ENCODE results near the gene HOMEZ. TPM values are rescaled to one million over a fixed set of nuclear protein-coding genes. Genes with fewer than 3 reads are reported as not detected.

Gene HOMEZ
- total RNA-seq, 1 experiment from 2014 or later, result 18.2 TPM

DNA sequence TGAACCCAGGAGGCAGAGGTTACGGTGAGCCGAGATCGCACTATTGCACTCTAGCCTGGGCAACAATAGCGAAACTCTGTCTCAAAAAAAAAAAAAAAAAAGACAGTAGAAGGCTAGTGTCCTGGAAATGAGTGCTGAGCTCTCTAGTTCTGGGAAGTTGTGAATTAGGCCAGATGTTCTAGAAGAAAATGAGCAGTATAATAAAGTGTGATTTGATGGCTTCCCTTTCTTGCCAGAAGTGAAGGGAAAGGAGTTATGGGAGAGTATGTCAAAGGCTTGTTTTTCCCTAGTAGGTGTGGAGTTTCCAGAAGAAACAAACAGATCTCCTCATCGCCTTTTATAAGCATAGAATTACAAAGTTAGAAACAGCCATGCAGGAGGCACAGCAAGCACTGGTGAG, 27.7 kb downstream of the HOMEZ start:
- BruUV-seq (replicated peaks), result no TSS peak
- Histone ChIP-seq H3K4me3 (replicated peaks in 1 of 2; ENCODE audit: low read depth in 1 of 2, low read length in 2 of 2) (no peak overlapping the region), H3K27ac (ENCODE audit: low read depth, low read length) (no peak overlapping the region), H3K79me2 (ENCODE audit: insufficient read depth, low read length) (no peaks in the 10 kb centered on the region), H3K9me2 (ENCODE audit: insufficient read depth) (no peaks in the 10 kb centered on the region), H3K36me3 (ENCODE audit: control insufficient read depth in 1 of 2, insufficient read depth in 2 of 2, low read length in 2 of 2) (no peaks in the 10 kb centered on the region), H3K4me1 (ENCODE audit: control insufficient read depth in 1 of 2, insufficient read depth in 2 of 2, low read length in 2 of 2) (no peaks in the 10 kb centered on the region), H3K27me3 (ENCODE audit: insufficient read depth, low read length) (no peaks in the 10 kb centered on the region; the same call in 1 of the 2 replicates), H4K20me1 (ENCODE audit: insufficient read depth) (no peaks in the 10 kb centered on the region), H3K9ac (ENCODE audit: low read length) (no peak overlapping the region), H3K4me2 (ENCODE audit: low read length) (no peak overlapping the region), H2AFZ (ENCODE audit: low read depth, low read length, poor library complexity, severe bottlenecking) (no peak overlapping the region), H3K9me3 (ENCODE audit: control insufficient read depth in 1 of 2, insufficient read depth in 1 of 2, low read depth in 1 of 2, low read length in 2 of 2) (no peaks in the 10 kb centered on the region)
- ChIA-PET RAD21 (ENCODE audit: low non-redundant PET in 1 of 2, low total read pairs in 2 of 2, uncharacterized antibody in 2 of 2, unreplicated experiment in 2 of 2) (interaction anchor here in 1 of 2 experiments (1.5 kb wide), 1 partner anchor 138 kb away, joined by 3 read pairs; no protein-coding TSS in a partner anchor), CTCF (interaction anchor here (0.8 kb wide), 1 partner anchor 181 kb away, joined by 3 read pairs; no protein-coding TSS in a partner anchor), POLR2A (interaction anchor here (0.5 kb wide), 1 partner anchor 15 kb away, joined by 4 read pairs; no protein-coding TSS in a partner anchor)
- ATAC-seq (no peak), DNase-seq (ENCODE audit: low read depth, low spot score) (no peak)
- intact Hi-C loops (cut with micrococcal nuclease), result no loop called here
- TF ChIP-seq, protein P1, sequence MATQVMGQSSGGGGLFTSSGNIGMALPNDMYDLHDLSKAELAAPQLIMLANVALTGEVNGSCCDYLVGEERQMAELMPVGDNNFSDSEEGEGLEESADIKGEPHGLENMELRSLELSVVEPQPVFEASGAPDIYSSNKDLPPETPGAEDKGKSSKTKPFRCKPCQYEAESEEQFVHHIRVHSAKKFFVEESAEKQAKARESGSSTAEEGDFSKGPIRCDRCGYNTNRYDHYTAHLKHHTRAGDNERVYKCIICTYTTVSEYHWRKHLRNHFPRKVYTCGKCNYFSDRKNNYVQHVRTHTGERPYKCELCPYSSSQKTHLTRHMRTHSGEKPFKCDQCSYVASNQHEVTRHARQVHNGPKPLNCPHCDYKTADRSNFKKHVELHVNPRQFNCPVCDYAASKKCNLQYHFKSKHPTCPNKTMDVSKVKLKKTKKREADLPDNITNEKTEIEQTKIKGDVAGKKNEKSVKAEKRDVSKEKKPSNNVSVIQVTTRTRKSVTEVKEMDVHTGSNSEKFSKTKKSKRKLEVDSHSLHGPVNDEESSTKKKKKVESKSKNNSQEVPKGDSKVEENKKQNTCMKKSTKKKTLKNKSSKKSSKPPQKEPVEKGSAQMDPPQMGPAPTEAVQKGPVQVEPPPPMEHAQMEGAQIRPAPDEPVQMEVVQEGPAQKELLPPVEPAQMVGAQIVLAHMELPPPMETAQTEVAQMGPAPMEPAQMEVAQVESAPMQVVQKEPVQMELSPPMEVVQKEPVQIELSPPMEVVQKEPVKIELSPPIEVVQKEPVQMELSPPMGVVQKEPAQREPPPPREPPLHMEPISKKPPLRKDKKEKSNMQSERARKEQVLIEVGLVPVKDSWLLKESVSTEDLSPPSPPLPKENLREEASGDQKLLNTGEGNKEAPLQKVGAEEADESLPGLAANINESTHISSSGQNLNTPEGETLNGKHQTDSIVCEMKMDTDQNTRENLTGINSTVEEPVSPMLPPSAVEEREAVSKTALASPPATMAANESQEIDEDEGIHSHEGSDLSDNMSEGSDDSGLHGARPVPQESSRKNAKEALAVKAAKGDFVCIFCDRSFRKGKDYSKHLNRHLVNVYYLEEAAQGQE (IDR thresholded peaks at IDR 0.05; ENCODE audit: low read depth), result no peak
- TF ChIP-seq JUND (IDR thresholded peaks at IDR 0.05), result no peak

DNA sequence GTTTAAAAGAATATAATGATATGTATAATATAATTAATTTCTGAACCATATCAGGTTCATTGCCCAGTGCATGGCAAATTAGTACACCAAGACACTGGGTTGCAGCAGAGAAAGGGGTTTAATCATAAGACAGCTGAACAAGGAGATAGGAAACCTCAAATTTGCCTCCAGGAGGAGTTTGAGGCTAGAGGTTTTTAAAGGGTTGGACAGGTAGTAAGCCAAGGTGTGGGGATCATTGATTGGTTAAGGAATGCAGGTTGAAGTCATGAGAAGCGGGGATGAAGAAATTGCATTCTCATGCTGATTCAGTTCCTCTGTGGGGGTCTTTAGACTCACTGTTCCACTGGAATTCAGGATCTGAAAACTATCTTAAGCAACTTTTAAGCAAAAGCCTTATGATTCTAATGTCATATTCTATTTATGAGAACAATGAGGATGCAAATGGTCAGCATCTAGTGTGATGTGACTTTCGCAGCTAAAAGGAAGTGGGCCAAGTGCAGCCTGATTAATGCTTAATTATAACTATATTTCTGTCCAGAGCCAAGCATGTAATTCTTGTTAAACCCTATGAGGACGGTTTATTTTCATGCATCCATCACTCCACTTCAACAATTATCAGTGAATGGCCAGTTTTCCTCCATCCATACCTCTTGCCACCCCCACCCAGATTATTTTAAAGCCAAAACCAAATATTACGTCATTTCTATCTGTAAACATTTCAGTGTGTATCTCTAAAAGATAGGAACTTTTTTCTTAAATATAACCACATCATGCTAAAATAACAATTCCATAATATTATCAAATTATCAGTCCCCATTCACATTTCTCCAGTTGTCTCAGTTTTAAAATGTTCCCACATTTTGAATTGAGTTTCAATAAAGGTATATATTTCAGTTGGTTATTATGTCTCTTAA, 33.3 kb downstream of the HOMEZ start:
- Histone ChIP-seq H3K4me2 (ENCODE audit: low read length) (no peak overlapping the region), H3K27ac (ENCODE audit: low read depth, low read length) (no peak overlapping the region), H3K9me3 (ENCODE audit: control insufficient read depth in 1 of 2, insufficient read depth in 1 of 2, low read depth in 1 of 2, low read length in 2 of 2) (no peaks in the 10 kb centered on the region), H3K36me3 (ENCODE audit: control insufficient read depth in 1 of 2, insufficient read depth in 2 of 2, low read length in 2 of 2) (no peaks in the 10 kb centered on the region), H2AFZ (ENCODE audit: low read depth, low read length, poor library complexity, severe bottlenecking) (no peak overlapping the region), H4K20me1 (ENCODE audit: insufficient read depth) (no peaks in the 10 kb centered on the region), H3K9ac (ENCODE audit: low read length) (no peak overlapping the region), H3K27me3 (ENCODE audit: insufficient read depth, low read length) (no peaks in the 10 kb centered on the region), H3K4me1 (ENCODE audit: control insufficient read depth in 1 of 2, insufficient read depth in 2 of 2, low read length in 2 of 2) (no peaks in the 10 kb centered on the region; a peak in 1 of 4 replicates), H3K9me2 (ENCODE audit: insufficient read depth) (no peaks in the 10 kb centered on the region), H3K79me2 (ENCODE audit: insufficient read depth, low read length) (no peaks in the 10 kb centered on the region), H3K4me3 (replicated peaks in 1 of 2; ENCODE audit: low read depth in 1 of 2, low read length in 2 of 2) (no peak overlapping the region)
- ATAC-seq (no peak), DNase-seq (ENCODE audit: low read depth, low spot score) (no peak)
- RAD21 ChIA-PET (ENCODE audit: low non-redundant PET in 1 of 2, low total read pairs in 2 of 2, uncharacterized antibody in 2 of 2, unreplicated experiment in 2 of 2), result no interaction called here
- POLR2A ChIA-PET, result interaction anchor here (0.9 kb wide), 1 partner anchor 33 kb away, joined by 3 read pairs; the partner anchor contains the start of gene HOMEZ
- CTCF ChIA-PET, result no interaction called here
- intact Hi-C loops (cut with micrococcal nuclease), result no loop called here
- no TSS peak for BruUV-seq (replicated peaks)
- TF ChIP-seq SRF (IDR thresholded peaks at IDR 0.05; ENCODE audit: low read depth) (no peak), POLR2AphosphoS5 (IDR thresholded peaks at IDR 0.05; ENCODE audit: low read depth, low read length) (no peak), SP1 (IDR thresholded peaks at IDR 0.05; ENCODE audit: low read depth) (no peak), EGR1 (IDR thresholded peaks at IDR 0.05; ENCODE audit: low read depth) (no peak), FOSL1 (IDR thresholded peaks at IDR 0.05; ENCODE audit: low read depth) (no peak), CBX3 (IDR thresholded peaks at IDR 0.05; ENCODE audit: low read depth) (no peak), ZNF274 (IDR thresholded peaks at IDR 0.05; ENCODE audit: low read depth, low read length) (no peak), RAD21 (IDR thresholded peaks at IDR 0.05; ENCODE audit: low read depth) (no peak)
- TF ChIP-seq, protein P2, sequence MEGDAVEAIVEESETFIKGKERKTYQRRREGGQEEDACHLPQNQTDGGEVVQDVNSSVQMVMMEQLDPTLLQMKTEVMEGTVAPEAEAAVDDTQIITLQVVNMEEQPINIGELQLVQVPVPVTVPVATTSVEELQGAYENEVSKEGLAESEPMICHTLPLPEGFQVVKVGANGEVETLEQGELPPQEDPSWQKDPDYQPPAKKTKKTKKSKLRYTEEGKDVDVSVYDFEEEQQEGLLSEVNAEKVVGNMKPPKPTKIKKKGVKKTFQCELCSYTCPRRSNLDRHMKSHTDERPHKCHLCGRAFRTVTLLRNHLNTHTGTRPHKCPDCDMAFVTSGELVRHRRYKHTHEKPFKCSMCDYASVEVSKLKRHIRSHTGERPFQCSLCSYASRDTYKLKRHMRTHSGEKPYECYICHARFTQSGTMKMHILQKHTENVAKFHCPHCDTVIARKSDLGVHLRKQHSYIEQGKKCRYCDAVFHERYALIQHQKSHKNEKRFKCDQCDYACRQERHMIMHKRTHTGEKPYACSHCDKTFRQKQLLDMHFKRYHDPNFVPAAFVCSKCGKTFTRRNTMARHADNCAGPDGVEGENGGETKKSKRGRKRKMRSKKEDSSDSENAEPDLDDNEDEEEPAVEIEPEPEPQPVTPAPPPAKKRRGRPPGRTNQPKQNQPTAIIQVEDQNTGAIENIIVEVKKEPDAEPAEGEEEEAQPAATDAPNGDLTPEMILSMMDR (IDR thresholded peaks at IDR 0.05 in 2 of 3, conservative IDR thresholded peaks at IDR 0.05 in 1 of 3; ENCODE audit: borderline replicate concordance in 1 of 3, insufficient read depth in 1 of 3, low read depth in 2 of 3, low read length in 2 of 3), result no peak
- TF ChIP-seq, protein P3, sequence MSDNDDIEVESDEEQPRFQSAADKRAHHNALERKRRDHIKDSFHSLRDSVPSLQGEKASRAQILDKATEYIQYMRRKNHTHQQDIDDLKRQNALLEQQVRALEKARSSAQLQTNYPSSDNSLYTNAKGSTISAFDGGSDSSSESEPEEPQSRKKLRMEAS (IDR thresholded peaks at IDR 0.05), result no peak

Data from HCT116 (cell line).